HCEC 1CT (cell line): ENCODE data around the gene SDHB.

Experiments used
- DNase-seq: peaks from one replicate; pipeline ENCODE4 v3.0.0-alpha.2; 2017

The SDHB gene

GRCh38 chr1:17043676-17044075 is 10.2 kb downstream of the SDHB start:
- DNase-seq = no peak

GRCh38 chr1:17040135-17040534 is 13.7 kb downstream of the SDHB start:
- no peak for DNase-seq

GRCh38 chr1:17039522-17039921 is 14.3 kb downstream of the SDHB start:
- DNase-seq = no peak

- no peak for DNase-seq
Observed at GRCh38 chr1:17033481-17033880, 20.4 kb downstream of the SDHB start.

- DNase-seq = no peak
Observed at GRCh38 chr1:17032741-17033140, 21.1 kb downstream of the SDHB start.

- no peak for DNase-seq
Observed at GRCh38 chr1:17031436-17031835, 22.4 kb downstream of the SDHB start.

- no peak for DNase-seq
Observed at GRCh38 chr1:17030206-17030605, 23.6 kb downstream of the SDHB start.

- no peak for DNase-seq
Observed at GRCh38 chr1:17028662-17029188, 25.1 kb downstream of the SDHB start.

- no peak for DNase-seq
Observed at GRCh38 chr1:17027900-17028299, 25.9 kb downstream of the SDHB start.

GRCh38 chr1:17027403-17027802 is 26.4 kb downstream of the SDHB start:
- no peak for DNase-seq

- DNase-seq = no peak
Observed at GRCh38 chr1:17024721-17025120, 29.1 kb downstream of the SDHB start.

GRCh38 chr1:17023573-17023972 is 30.3 kb downstream of the SDHB start:
- no peak for DNase-seq

- no peak for DNase-seq
Observed at GRCh38 chr1:17023102-17023501, 30.7 kb downstream of the SDHB start.

- no peak for DNase-seq
Observed at GRCh38 chr1:17021896-17022295, 31.9 kb downstream of the SDHB start.

GRCh38 chr1:17020502-17020901 is 33.3 kb downstream of the SDHB start:
- no peak for DNase-seq

GRCh38 chr1:17018849-17019248 is 35.0 kb downstream of the SDHB start:
- no peak for DNase-seq

GRCh38 chr1:17017435-17017834 is 36.4 kb downstream of the SDHB start:
- DNase-seq = no peak

GRCh38 chr1:17016317-17016661 is 37.5 kb downstream of the SDHB start:
- DNase-seq = peak; percentile 18

GRCh38 chr1:17014671-17015567 is 38.9 kb downstream of the SDHB start:
- no peak for DNase-seq

- no peak for DNase-seq
Observed at GRCh38 chr1:17013491-17014320, 40.1 kb downstream of the SDHB start.

GRCh38 chr1:17012775-17013490 is 40.9 kb downstream of the SDHB start:
- peak; percentile 24 for DNase-seq

- DNase-seq = peak; percentile 47
Observed at GRCh38 chr1:17011439-17012307, 42.2 kb downstream of the SDHB start, which contains the start of gene ATP13A2. Gene ATP13A2 (minus strand): TSS chr1:17011928. CDS start chr1:17011738, 190 bp downstream.
